HepG2 (cell line): ENCODE data around the gene TNS4. TPM values are rescaled to one million over a fixed set of nuclear protein-coding genes. Genes with fewer than 3 reads are reported as not detected.

ENCODE experiments used
- ATF3 ChIP-seq: sonication (generic); formaldehyde crosslinking; IDR thresholded peaks from 2 replicates; pipeline ENCODE4 v1.4.0; 2020; ENCODE audit warnings: missing genetic modification reagents
- DR1 ChIP-seq: sonication (generic); formaldehyde crosslinking; IDR thresholded peaks from 2 replicates; pipeline ENCODE4 v1.8.0; 2021; ENCODE audit warnings: mild to moderate bottlenecking, missing genetic modification reagents, inconsistent platforms
- FOSL2 ChIP-seq: sonication (generic); formaldehyde crosslinking; IDR thresholded peaks from 2 replicates; pipeline ENCODE4 v1.4.0; 2020; ENCODE audit warnings: missing genetic modification reagents
- MAFG ChIP-seq: sonication (generic); formaldehyde crosslinking; IDR thresholded peaks from 2 replicates; pipeline ENCODE4 v1.5.1; 2020; ENCODE audit warnings: mild to moderate bottlenecking, missing genetic modification reagents
- NBN ChIP-seq: fragments of 450-650 bp; conservative IDR thresholded peaks from 2 replicates; pipeline ENCODE4 v1.6.1; 2017
- NCOA5 ChIP-seq: sonication (generic); formaldehyde crosslinking; IDR thresholded peaks from 2 replicates; pipeline ENCODE4 v1.4.0; 2020; ENCODE audit warnings: missing genetic modification reagents
- PAXIP1 ChIP-seq: sonication (generic); formaldehyde crosslinking; conservative IDR thresholded peaks from 2 replicates; pipeline ENCODE4 v1.4.0; 2020; ENCODE audit warnings: mild to moderate bottlenecking, missing genetic modification reagents, moderate library complexity
- POGK ChIP-seq: sonication (generic); formaldehyde crosslinking; conservative IDR thresholded peaks from 2 replicates; pipeline ENCODE4 v1.8.0; 2022; ENCODE audit warnings: mild to moderate bottlenecking, moderate library complexity, missing genetic modification reagents
- RBM22 ChIP-seq: fragments of 200-400 bp; formaldehyde crosslinking; optimal IDR thresholded peaks from 2 replicates; pipeline ENCODE3; 2017; ENCODE audit warnings: mild to moderate bottlenecking, low read length, moderate library complexity
- SIN3A ChIP-seq: IDR thresholded peaks from 2 replicates; pipeline ENCODE4 v1.6.1; 2011; ENCODE audit warnings: low read depth, mild to moderate bottlenecking, control low read depth, low read length, borderline replicate concordance
- SKI ChIP-seq: fragments of 450-650 bp; IDR thresholded peaks from one replicate; pipeline ENCODE4 v1.6.1; 2018; ENCODE audit warnings: mild to moderate bottlenecking; ENCODE audit not compliant: partially characterized antibody
- SOX5 ChIP-seq: IDR thresholded peaks from 2 replicates; pipeline ENCODE4 v1.6.1; 2016; ENCODE audit warnings: borderline replicate concordance
- SP5 ChIP-seq: IDR thresholded peaks from 2 replicates; pipeline ENCODE4 v1.6.1; 2016; ENCODE audit warnings: low read depth, borderline replicate concordance
- ZFP90 ChIP-seq: sonication (generic); formaldehyde crosslinking; IDR thresholded peaks from 2 replicates; pipeline ENCODE4 v1.8.0; 2022; ENCODE audit warnings: missing genetic modification reagents, mild to moderate bottlenecking, inconsistent platforms, borderline replicate concordance
- ZNF24 ChIP-seq: fragments of 450-650 bp; IDR thresholded peaks from 2 replicates; pipeline ENCODE4 v1.6.1; 2017; ENCODE audit warnings: antibody characterized with exemption, mild to moderate bottlenecking
- ZNF563 ChIP-seq: sonication (generic); formaldehyde crosslinking; IDR thresholded peaks from 2 replicates; pipeline ENCODE4 v1.8.0; 2022; ENCODE audit warnings: mild to moderate bottlenecking, moderate library complexity, missing genetic modification reagents
- ZNF75D ChIP-seq: sonication (generic); formaldehyde crosslinking; IDR thresholded peaks from 2 replicates; pipeline ENCODE4 v1.8.1; 2023; ENCODE audit warnings: missing genetic modification reagents, mild to moderate bottlenecking, borderline replicate concordance
- ZNF782 ChIP-seq: sonication (generic); formaldehyde crosslinking; IDR thresholded peaks from 2 replicates; pipeline ENCODE4 v1.4.0; 2020; ENCODE audit warnings: missing genetic modification reagents, mild to moderate bottlenecking, borderline replicate concordance
- polyA plus RNA-seq, 8 experiments: library from polyadenylated mRNA; depleted of rRNA in 3 of 8; stranded (reverse) in 7 of 8; unstranded in 1 of 8; fragments of >200 nt; fragmentation: Illumina TruSeq in 4 of 8; extraction: Trizol in 4 of 8; gene quantifications; 2 replicates each; pipeline versions ENCODE4 v1.2.1 to v1.2.3, GENCODE V29; 2011 to 2016; ENCODE audit warnings: low read depth in 4 of 8, missing spikeins in 1 of 8, mixed read lengths in 1 of 8; ENCODE audit not compliant: insufficient read depth in 1 of 8
- total RNA-seq, 5 experiments: library from RNA; depleted of rRNA; stranded (reverse); fragments of >200 nt; fragmentation: Illumina TruSeq; extraction: Trizol; gene quantifications; 2 replicates each; pipeline ENCODE4 v1.2.3, GENCODE V29; 2016; ENCODE audit warnings: low read depth in 1 of 5
- TF ChIP-seq, protein P1 (sequence below): IDR thresholded peaks from 2 replicates; pipeline ENCODE4 v1.6.1; 2016; ENCODE audit warnings: low read depth, control low read depth
- TF ChIP-seq, protein P2 (sequence below): sonication (generic); formaldehyde crosslinking; IDR thresholded peaks from 2 replicates; pipeline ENCODE4 v1.5.1; 2020; ENCODE audit warnings: mild to moderate bottlenecking, missing genetic modification reagents, moderate library complexity

The TNS4 gene
- total and polyA plus RNA-seq, 2 of the 13 experiments (the other 11 are each of a cell fraction or from before 2014, with no cell fraction given) = 0.58 to 2.1 TPM

DNA sequence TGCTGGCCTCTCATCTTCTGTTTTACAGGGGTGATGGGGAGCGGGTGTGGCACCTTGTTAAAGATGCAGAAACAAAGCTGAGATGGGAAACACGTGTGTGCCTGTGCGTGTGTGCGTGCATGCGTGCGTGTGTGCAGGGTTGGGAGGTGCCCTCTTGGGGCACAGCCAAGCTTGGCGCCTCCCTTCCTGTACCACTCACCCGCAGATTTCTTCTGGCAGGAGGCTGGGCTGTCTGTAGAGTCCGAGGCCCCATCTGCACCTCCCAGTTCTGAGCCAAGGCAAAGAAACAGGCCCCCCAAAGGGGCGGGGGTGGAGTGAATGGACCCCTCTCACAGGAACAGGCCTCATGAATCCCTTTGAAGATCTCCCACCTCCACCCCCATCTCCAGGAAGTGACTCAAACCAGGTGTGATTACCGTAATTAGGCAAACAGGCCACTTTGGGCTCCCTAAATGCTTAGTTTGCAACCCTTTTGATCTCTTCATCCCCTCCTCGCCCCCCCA is 20.9 kb downstream of the TNS4 start (continued):
- TF ChIP-seq PAXIP1 (CRISPR knock-in tag) (peak; percentile 50), POGK (CRISPR knock-in tag) (no peak), NCOA5 (no peak), DR1 (no peak), ZNF24 (no peak), NBN (no peak), SOX5 (CRISPR knock-in tag) (no peak), SKI (no peak), ZNF563 (CRISPR knock-in tag) (no peak), ZNF782 (no peak), RBM22 (no peak), ATF3 (CRISPR knock-in tag) (0 out of 2 replicates have a peak, but pooled peaks have one; percentile 29), ZNF75D (0 out of 2 replicates have a peak, but pooled peaks have one; percentile 56), ZFP90 (CRISPR knock-in tag) (no peak), MAFG (CRISPR knock-in tag) (no peak), SIN3A (no peak), SP5 (CRISPR knock-in tag) (peak; percentile 66; the same call in 1 of the 2 replicates), FOSL2 (CRISPR knock-in tag) (peak; percentile 82)
- TF ChIP-seq, protein P1, sequence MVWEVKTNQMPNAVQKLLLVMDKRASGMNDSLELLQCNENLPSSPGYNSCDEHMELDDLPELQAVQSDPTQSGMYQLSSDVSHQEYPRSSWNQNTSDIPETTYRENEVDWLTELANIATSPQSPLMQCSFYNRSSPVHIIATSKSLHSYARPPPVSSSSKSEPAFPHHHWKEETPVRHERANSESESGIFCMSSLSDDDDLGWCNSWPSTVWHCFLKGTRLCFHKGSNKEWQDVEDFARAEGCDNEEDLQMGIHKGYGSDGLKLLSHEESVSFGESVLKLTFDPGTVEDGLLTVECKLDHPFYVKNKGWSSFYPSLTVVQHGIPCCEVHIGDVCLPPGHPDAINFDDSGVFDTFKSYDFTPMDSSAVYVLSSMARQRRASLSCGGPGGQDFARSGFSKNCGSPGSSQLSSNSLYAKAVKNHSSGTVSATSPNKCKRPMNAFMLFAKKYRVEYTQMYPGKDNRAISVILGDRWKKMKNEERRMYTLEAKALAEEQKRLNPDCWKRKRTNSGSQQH (CRISPR knock-in tag) = no peak
- TF ChIP-seq, protein P2, sequence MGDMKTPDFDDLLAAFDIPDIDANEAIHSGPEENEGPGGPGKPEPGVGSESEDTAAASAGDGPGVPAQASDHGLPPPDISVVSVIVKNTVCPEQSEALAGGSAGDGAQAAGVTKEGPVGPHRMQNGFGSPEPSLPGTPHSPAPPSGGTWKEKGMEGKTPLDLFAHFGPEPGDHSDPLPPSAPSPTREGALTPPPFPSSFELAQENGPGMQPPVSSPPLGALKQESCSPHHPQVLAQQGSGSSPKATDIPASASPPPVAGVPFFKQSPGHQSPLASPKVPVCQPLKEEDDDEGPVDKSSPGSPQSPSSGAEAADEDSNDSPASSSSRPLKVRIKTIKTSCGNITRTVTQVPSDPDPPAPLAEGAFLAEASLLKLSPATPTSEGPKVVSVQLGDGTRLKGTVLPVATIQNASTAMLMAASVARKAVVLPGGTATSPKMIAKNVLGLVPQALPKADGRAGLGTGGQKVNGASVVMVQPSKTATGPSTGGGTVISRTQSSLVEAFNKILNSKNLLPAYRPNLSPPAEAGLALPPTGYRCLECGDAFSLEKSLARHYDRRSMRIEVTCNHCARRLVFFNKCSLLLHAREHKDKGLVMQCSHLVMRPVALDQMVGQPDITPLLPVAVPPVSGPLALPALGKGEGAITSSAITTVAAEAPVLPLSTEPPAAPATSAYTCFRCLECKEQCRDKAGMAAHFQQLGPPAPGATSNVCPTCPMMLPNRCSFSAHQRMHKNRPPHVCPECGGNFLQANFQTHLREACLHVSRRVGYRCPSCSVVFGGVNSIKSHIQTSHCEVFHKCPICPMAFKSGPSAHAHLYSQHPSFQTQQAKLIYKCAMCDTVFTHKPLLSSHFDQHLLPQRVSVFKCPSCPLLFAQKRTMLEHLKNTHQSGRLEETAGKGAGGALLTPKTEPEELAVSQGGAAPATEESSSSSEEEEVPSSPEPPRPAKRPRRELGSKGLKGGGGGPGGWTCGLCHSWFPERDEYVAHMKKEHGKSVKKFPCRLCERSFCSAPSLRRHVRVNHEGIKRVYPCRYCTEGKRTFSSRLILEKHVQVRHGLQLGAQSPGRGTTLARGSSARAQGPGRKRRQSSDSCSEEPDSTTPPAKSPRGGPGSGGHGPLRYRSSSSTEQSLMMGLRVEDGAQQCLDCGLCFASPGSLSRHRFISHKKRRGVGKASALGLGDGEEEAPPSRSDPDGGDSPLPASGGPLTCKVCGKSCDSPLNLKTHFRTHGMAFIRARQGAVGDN (CRISPR knock-in tag) = no peak; the same call in 1 of the 2 replicates
